ENCODE measurements around the gene PYDC1. TPM values are rescaled to one million over a fixed set of nuclear protein-coding genes. Genes with fewer than 3 reads are reported as not detected.

Gene PYDC1
- total and polyA plus RNA-seq, 2 of the 13 experiments (the other 11 are each of a cell fraction or from before 2014, with no cell fraction given), result not detected

GRCh38 chr16:31189412-31189778 is 27.5 kb downstream of the PYDC1 start (continued):
- TF ChIP-seq AFF4 (CRISPR knock-in tag; IDR thresholded peaks at IDR 0.05) (no peak), ZNF329 (CRISPR knock-in tag; IDR thresholded peaks at IDR 0.05; ENCODE audit: low read depth) (no peak), RXRA (CRISPR knock-in tag; IDR thresholded peaks at IDR 0.05) (no peak), ZNF407 (CRISPR knock-in tag; IDR thresholded peaks at IDR 0.05; ENCODE audit: not compliant biosample characterization) (no peak)

All from HepG2 (cell line).